GM21717 (cell line): Measurements from ENCODE around the gene SPACA4.

Source experiments
- ATAC-seq: cut with Tn5 transposase; IDR thresholded peaks from one replicate; pipeline ENCODE4 v1.9.1; 2021; ENCODE audit warnings: mild to moderate bottlenecking, moderate library complexity; ENCODE audit not compliant: unreplicated experiment

SPACA4 gene

GRCh38 chr19:48633148-48634035, 26.9 kb downstream of the SPACA4 start:
- ATAC-seq = no peak

- no peak for ATAC-seq
Observed at GRCh38 chr19:48634036-48634342, 27.4 kb downstream of the SPACA4 start.

- no peak for ATAC-seq
Observed at GRCh38 chr19:48634424-48635262, 28.1 kb downstream of the SPACA4 start.

- no peak for ATAC-seq
Observed at GRCh38 chr19:48635263-48635965, 28.9 kb downstream of the SPACA4 start.

- no peak for ATAC-seq
Observed at GRCh38 chr19:48635966-48636858, 29.7 kb downstream of the SPACA4 start.

GRCh38 chr19:48636859-48637448, 30.4 kb downstream of the SPACA4 start, which contains the start of gene DBP:
Gene DBP, minus strand, starts transcription at chr19:48637379. Its CDS starts 385 bp downstream, at chr19:48636994.
- ATAC-seq = peak; percentile 0

- peak; percentile 53 for ATAC-seq
Observed at GRCh38 chr19:48637449-48637947, 31.0 kb downstream of the SPACA4 start.

GRCh38 chr19:48637948-48638830, 31.6 kb downstream of the SPACA4 start:
- peak; percentile 5 for ATAC-seq

- ATAC-seq = no peak
Observed at GRCh38 chr19:48638831-48639381, 32.4 kb downstream of the SPACA4 start.

GRCh38 chr19:48639483-48640375, 33.2 kb downstream of the SPACA4 start:
- ATAC-seq = no peak

- no peak for ATAC-seq
Observed at GRCh38 chr19:48641850-48642249, 35.3 kb downstream of the SPACA4 start.

- no peak for ATAC-seq
Observed at GRCh38 chr19:48642862-48643261, 36.3 kb downstream of the SPACA4 start.

GRCh38 chr19:48644355-48644754, 37.8 kb downstream of the SPACA4 start:
- no peak for ATAC-seq

GRCh38 chr19:48644839-48645619, 38.5 kb downstream of the SPACA4 start:
- ATAC-seq = no peak

GRCh38 chr19:48645620-48646000, 39.1 kb downstream of the SPACA4 start:
- ATAC-seq = no peak

- ATAC-seq = peak; percentile 52
Observed at GRCh38 chr19:48646001-48646721, 39.6 kb downstream of the SPACA4 start, which contains the start of gene CA11. Gene CA11, minus strand, starts transcription at chr19:48646187. Its CDS starts 555 bp downstream, at chr19:48645632.
